NT2/D1 (cell line): Measurements from ENCODE around the gene CCDC51.
"Not testable (repeated sequence)": the region's sequence is repeated elsewhere in the genome, so short reads cannot be mapped to it uniquely, and the experiment has no call there.

Experiments used
- DNase-seq: peaks from one replicate; pipeline ENCODE4 v3.0.0-alpha.2; 2011; ENCODE audit warnings: low read depth, low spot score
- H3K27me3 ChIP-seq: 2 replicates; pipeline ENCODE4 v1.6.0; 2011; ENCODE audit warnings: mild to moderate bottlenecking; ENCODE audit not compliant: insufficient read length, insufficient read depth
- H3K36me3 ChIP-seq: 2 replicates; pipeline ENCODE4 v1.6.1; 2011; ENCODE audit warnings: mild to moderate bottlenecking, low read length, mixed read lengths; ENCODE audit not compliant: insufficient read depth, insufficient read length
- H3K4me1 ChIP-seq: 2 replicates; pipeline ENCODE4 v1.5.1; 2011; ENCODE audit not compliant: insufficient read depth, insufficient read length
- H3K4me3 ChIP-seq: 2 replicates; pipeline ENCODE4 v1.5.1; 2011; ENCODE audit warnings: low read depth; ENCODE audit not compliant: insufficient read length
- H3K9ac ChIP-seq: 2 replicates; pipeline ENCODE4 v1.6.0; 2011; ENCODE audit warnings: low read depth; ENCODE audit not compliant: insufficient read length
- H3K9me3 ChIP-seq: 2 replicates; pipeline ENCODE4 v1.5.1; 2011; ENCODE audit warnings: mild to moderate bottlenecking, low read length; ENCODE audit not compliant: insufficient read depth
- SUZ12 ChIP-seq: IDR thresholded peaks from 2 replicates; pipeline ENCODE4 v1.6.1; 2011; ENCODE audit not compliant: insufficient read length, insufficient read depth; ENCODE audit errors: extremely low read depth
- YY1 ChIP-seq: IDR thresholded peaks from 2 replicates; pipeline ENCODE4 v1.6.1; 2011; ENCODE audit not compliant: insufficient read length, insufficient read depth
- ZNF274 ChIP-seq: IDR thresholded peaks from 2 replicates; pipeline ENCODE4 v1.6.1; 2011; ENCODE audit warnings: mild to moderate bottlenecking, low read depth, low read length

CCDC51 gene

GRCh38 chr3:48439820-48440589, at the start of gene CCDC51, which contains the start of gene TMA7:
TSS of gene CCDC51 (minus strand) at chr3:48440119. CDS start at chr3:48435128, 4,991 bp downstream.
TSS of gene TMA7 (plus strand) at chr3:48440257. CDS start at chr3:48440297, 40 bp downstream.
- Histone ChIP-seq H3K4me1 (peaks cover 3% of the 10 kb centered on the region), H3K9me3 (no peaks in the 10 kb centered on the region), H3K36me3 (peaks cover 50% of the 10 kb centered on the region), H3K4me3 (peak within 1 kb of the TSS; percentile 95), H3K9ac (peak within 1 kb of the TSS; percentile 99), H3K27me3 (no peaks in the 10 kb centered on the region)
- peak; percentile 98 for DNase-seq
- TF ChIP-seq SUZ12 (no peak), YY1 (peak; percentile 61)

GRCh38 chr3:48486952-48487351, 47.0 kb upstream of the CCDC51 start:
- TF ChIP-seq YY1 (no peak), ZNF274 (no peak), SUZ12 (no peak)
- H3K4me3 ChIP-seq, result no peak overlapping the region
- H3K36me3 ChIP-seq, result no peaks in the 10 kb centered on the region
- no peaks in the 10 kb centered on the region for H3K27me3 ChIP-seq
- no peaks in the 10 kb centered on the region for H3K9me3 ChIP-seq
- H3K9ac ChIP-seq, result no peak overlapping the region
- no peak for DNase-seq
- H3K4me1 ChIP-seq, result no peaks in the 10 kb centered on the region

GRCh38 chr3:48482822-48483221, 42.9 kb upstream of the CCDC51 start:
- not testable (repeated sequence) for H3K4me1 ChIP-seq, H3K9ac ChIP-seq, H3K27me3 ChIP-seq, H3K9me3 ChIP-seq, DNase-seq, H3K4me3 ChIP-seq, H3K36me3 ChIP-seq

- H3K27me3 ChIP-seq, H3K36me3 ChIP-seq, H3K4me3 ChIP-seq, H3K9me3 ChIP-seq, DNase-seq, H3K9ac ChIP-seq: not testable (repeated sequence)
- H3K4me1 ChIP-seq, result peaks cover 20% of the 10 kb centered on the region
Observed at GRCh38 chr3:48480891-48481290, 41.0 kb upstream of the CCDC51 start.

- H3K36me3 ChIP-seq, result no peaks in the 10 kb centered on the region
- H3K4me1 ChIP-seq, result peaks cover 30% of the 10 kb centered on the region
- H3K4me3 ChIP-seq, result no peak overlapping the region
- H3K27me3 ChIP-seq, result no peaks in the 10 kb centered on the region
- no peaks in the 10 kb centered on the region for H3K9me3 ChIP-seq
- no peak overlapping the region for H3K9ac ChIP-seq
- TF ChIP-seq SUZ12, result no peak
- TF ChIP-seq ZNF274, result no peak
- TF ChIP-seq YY1, result no peak
- no peak for DNase-seq
Observed at GRCh38 chr3:48478626-48479555, 39.0 kb upstream of the CCDC51 start.

- DNase-seq, result no peak
- H3K9me3 ChIP-seq, result no peaks in the 10 kb centered on the region
- no peak overlapping the region for H3K4me3 ChIP-seq
- peak overlapping the region; percentile 72 for H3K9ac ChIP-seq
- no peaks in the 10 kb centered on the region for H3K36me3 ChIP-seq
- no peak for TF ChIP-seq YY1
- no peak for TF ChIP-seq SUZ12
- TF ChIP-seq ZNF274, result no peak
- no peaks in the 10 kb centered on the region for H3K27me3 ChIP-seq
- peaks cover 30% of the 10 kb centered on the region for H3K4me1 ChIP-seq
Observed at GRCh38 chr3:48477959-48478520, 38.1 kb upstream of the CCDC51 start.

- no peak for DNase-seq
- Histone ChIP-seq H3K9ac (peak overlapping the region; percentile 9), H3K4me1 (peaks cover 30% of the 10 kb centered on the region), H3K9me3 (no peaks in the 10 kb centered on the region), H3K4me3 (no peak overlapping the region), H3K36me3 (no peaks in the 10 kb centered on the region), H3K27me3 (no peaks in the 10 kb centered on the region)
- no peak for TF ChIP-seq ZNF274
- no peak for TF ChIP-seq SUZ12
- TF ChIP-seq YY1, result no peak
Observed at GRCh38 chr3:48476426-48477053, 36.6 kb upstream of the CCDC51 start.
